GM12891 (cell line): ENCODE results near the gene TBX3.

Source experiments
- DNase-seq: peaks from one replicate; pipeline ENCODE4 v3.0.0; 2011; ENCODE audit warnings: low spot score; ENCODE audit not compliant: insufficient read length
- FAIRE-seq: peaks from 2 replicates; lab custom pipeline; 2011; peaks lifted over from hg19 to GRCh38; lab: Jason Lieb, UNC
- PAX5 ChIP-seq: IDR thresholded peaks from 2 replicates; pipeline ENCODE4 v1.6.1; 2011; ENCODE audit warnings: low read length, moderate library complexity, mild to moderate bottlenecking; ENCODE audit not compliant: insufficient read depth, severe bottlenecking
- POLR2A ChIP-seq: IDR thresholded peaks from 2 replicates; pipeline ENCODE4 v1.6.1; 2011; ENCODE audit warnings: low read depth, low read length, control low read depth
- POLR2AphosphoS5 ChIP-seq: IDR thresholded peaks from 2 replicates; pipeline ENCODE4 v1.6.1; 2011; ENCODE audit warnings: low read depth, low read length, control low read depth
- POU2F2 ChIP-seq: IDR thresholded peaks from 2 replicates; pipeline ENCODE4 v1.6.1; 2011; ENCODE audit warnings: low read depth, mild to moderate bottlenecking, control low read depth, low read length, moderate library complexity
- SPI1 ChIP-seq: IDR thresholded peaks from 2 replicates; pipeline ENCODE4 v1.6.1; 2011; ENCODE audit warnings: low read depth, low read length, control low read depth
- TAF1 ChIP-seq: IDR thresholded peaks from 2 replicates; pipeline ENCODE4 v1.6.1; 2011; ENCODE audit warnings: low read depth, low read length, control low read depth

The TBX3 gene

GRCh38 chr12:114704096-114704495 is 20.1 kb upstream of the TBX3 start:
- FAIRE-seq (no peak), DNase-seq (no peak)
- TF ChIP-seq POU2F2 (no peak), SPI1 (no peak), TAF1 (no peak), POLR2A (no peak), PAX5 (no peak), POLR2AphosphoS5 (no peak)

- no peak for TF ChIP-seq TAF1
- no peak for TF ChIP-seq PAX5
- no peak for TF ChIP-seq POU2F2
- TF ChIP-seq POLR2AphosphoS5: no peak
- no peak for TF ChIP-seq SPI1
- TF ChIP-seq POLR2A: no peak
- FAIRE-seq (no peak), DNase-seq (no peak)
Observed at GRCh38 chr12:114703060-114703493, 19.1 kb upstream of the TBX3 start.

GRCh38 chr12:114702462-114702861 is 18.5 kb upstream of the TBX3 start:
- no peak for FAIRE-seq
- no peak for TF ChIP-seq PAX5
- no peak for TF ChIP-seq POLR2AphosphoS5
- DNase-seq: no peak

GRCh38 chr12:114701553-114701952 is 17.6 kb upstream of the TBX3 start:
- TF ChIP-seq POLR2AphosphoS5 (no peak), SPI1 (no peak), TAF1 (no peak)
- no peak for DNase-seq
- FAIRE-seq: no peak

- no peak for DNase-seq
- FAIRE-seq: no peak
- TF ChIP-seq TAF1 (no peak), POLR2A (no peak), POLR2AphosphoS5 (no peak), SPI1 (no peak), POU2F2 (no peak), PAX5 (no peak)
Observed at GRCh38 chr12:114701104-114701414, 17.1 kb upstream of the TBX3 start.

- FAIRE-seq: no peak
Observed at GRCh38 chr12:114700392-114701103, 16.6 kb upstream of the TBX3 start.

GRCh38 chr12:114698566-114699163 is 14.7 kb upstream of the TBX3 start:
- TF ChIP-seq POU2F2 (no peak), PAX5 (no peak), TAF1 (no peak), SPI1 (no peak), POLR2AphosphoS5 (no peak), POLR2A (no peak)
- DNase-seq (no peak), FAIRE-seq (no peak)

More at GRCh38 chr12:114700392-114701103, 16.6 kb upstream of the TBX3 start:
- TF ChIP-seq PAX5 (no peak), POLR2AphosphoS5 (no peak), TAF1 (no peak), POU2F2 (no peak), SPI1 (no peak), POLR2A (no peak)
- no peak for DNase-seq

- TF ChIP-seq PAX5 (no peak), POLR2AphosphoS5 (no peak), TAF1 (no peak), POU2F2 (no peak), POLR2A (no peak)
- FAIRE-seq (no peak), DNase-seq (no peak)
Observed at GRCh38 chr12:114697741-114698565, 14.0 kb upstream of the TBX3 start.

GRCh38 chr12:114697243-114697716 is 13.3 kb upstream of the TBX3 start:
- DNase-seq (no peak), FAIRE-seq (no peak)
- TF ChIP-seq POLR2A (no peak), PAX5 (no peak), POLR2AphosphoS5 (no peak), POU2F2 (no peak), TAF1 (no peak), SPI1 (no peak)
